ENCODE measurements around the gene RPS26.
"Not testable (repeated sequence)": the region's sequence is repeated elsewhere in the genome, so short reads cannot be mapped to it uniquely, and the experiment has no call there.

The RPS26 gene

DNA sequence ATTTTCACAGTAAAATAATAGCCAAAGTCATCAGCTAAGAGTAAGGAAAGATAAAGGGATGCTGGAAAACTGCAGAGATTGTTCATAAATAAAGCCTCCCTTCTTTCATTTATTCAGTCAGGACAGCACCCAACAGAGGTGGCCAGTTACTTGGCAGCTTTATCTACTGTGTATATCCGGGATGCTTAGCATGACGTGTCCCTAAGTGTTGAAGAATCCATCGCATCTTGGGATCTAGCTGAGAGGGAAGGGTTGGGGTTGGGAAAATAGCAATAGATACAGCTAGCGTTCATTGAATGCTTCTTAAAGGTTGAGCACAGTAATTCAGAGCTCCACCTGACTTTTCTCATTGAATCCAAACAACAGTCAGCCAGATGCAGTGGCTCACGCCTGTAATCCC is 32.7 kb downstream of the RPS26 start:
- no peak for DNase-seq (ENCODE audit: low read depth in 2 of 2, low spot score in 1 of 2)

DNA sequence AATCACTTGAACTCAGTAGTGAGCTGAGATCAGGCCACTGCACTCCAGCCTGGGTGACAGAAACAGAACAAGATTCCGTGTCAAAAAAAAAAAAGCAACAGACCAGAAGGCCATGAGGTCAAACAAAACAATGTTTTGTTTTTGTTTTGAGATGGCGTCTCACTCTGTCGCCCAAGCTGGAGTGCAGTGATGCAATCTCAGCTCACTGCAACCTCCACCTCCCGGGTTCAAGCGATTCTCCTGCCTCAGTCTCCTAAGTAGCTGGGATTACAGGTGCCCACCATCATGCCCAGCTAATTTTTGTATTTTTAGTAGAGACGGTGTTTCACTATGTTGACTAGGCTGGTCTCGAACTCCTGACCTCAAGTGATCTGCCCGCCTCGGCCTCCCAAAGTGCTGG is 36.2 kb downstream of the RPS26 start:
- DNase-seq (ENCODE audit: low read depth in 2 of 2, low spot score in 1 of 2), result not testable (repeated sequence)

DNA sequence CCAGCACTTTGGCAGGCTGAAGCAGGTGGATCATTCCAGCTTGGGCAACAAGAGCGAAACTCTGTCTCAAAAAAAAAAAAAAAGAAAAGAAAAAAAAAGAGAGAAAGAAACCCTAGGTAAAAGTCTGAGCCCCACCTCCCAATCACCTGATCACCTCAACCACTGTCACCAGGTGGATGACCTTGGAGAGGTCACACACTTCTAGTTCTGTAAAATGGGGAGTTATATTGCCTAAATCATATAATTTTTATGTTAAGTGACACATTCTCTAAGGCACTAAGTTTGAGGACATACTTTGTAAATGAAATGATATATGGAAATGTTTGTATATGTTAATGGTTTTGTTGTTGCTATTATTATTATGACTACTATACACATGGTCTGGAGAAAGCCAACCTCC is 36.7 kb downstream of the RPS26 start:
- DNase-seq (ENCODE audit: low read depth in 2 of 2, low spot score in 1 of 2), result no peak

DNA sequence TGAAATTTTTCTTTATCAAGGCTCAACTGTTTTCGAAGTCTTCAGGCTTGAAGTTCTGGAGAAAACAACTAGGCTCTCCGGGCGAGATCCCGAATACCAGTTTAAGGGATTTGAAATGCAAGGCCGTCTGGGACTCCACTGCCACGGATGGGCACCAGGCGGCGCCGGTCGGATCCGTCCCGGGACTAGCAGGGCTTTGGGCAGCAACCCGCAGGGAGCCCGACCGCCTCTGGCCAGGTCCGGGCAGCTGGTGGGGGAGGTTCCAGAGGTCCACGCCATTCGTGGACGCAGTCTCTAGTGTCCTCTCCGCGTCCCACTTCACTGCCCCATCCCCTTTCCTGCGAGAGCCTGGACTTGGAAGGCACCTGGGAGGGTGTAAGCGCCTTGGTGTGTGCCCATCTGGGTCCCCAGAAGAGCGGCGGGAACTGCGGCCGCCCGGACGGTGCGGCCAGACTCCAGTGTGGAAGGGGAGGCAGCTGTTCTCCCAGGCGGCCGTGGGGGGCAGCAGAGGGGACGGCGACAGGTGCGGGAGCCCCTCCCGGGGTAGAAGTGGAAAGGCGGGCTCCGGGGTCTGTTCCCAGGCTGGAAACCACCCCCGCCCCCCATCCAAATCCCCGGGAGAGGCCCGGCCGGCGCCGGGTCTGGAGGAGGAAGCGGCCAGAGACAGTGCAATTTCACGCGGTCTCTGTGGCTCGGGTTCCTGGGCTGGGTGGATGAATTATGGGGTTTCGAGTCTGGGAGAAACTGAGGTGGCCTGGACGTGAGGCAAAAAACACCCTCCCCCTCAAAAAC is 37.4 kb downstream of the RPS26 start:
- DNase-seq (ENCODE audit: low read depth in 2 of 2, low spot score in 1 of 2), result peak in 1 of 2 donors; percentile 27

DNA sequence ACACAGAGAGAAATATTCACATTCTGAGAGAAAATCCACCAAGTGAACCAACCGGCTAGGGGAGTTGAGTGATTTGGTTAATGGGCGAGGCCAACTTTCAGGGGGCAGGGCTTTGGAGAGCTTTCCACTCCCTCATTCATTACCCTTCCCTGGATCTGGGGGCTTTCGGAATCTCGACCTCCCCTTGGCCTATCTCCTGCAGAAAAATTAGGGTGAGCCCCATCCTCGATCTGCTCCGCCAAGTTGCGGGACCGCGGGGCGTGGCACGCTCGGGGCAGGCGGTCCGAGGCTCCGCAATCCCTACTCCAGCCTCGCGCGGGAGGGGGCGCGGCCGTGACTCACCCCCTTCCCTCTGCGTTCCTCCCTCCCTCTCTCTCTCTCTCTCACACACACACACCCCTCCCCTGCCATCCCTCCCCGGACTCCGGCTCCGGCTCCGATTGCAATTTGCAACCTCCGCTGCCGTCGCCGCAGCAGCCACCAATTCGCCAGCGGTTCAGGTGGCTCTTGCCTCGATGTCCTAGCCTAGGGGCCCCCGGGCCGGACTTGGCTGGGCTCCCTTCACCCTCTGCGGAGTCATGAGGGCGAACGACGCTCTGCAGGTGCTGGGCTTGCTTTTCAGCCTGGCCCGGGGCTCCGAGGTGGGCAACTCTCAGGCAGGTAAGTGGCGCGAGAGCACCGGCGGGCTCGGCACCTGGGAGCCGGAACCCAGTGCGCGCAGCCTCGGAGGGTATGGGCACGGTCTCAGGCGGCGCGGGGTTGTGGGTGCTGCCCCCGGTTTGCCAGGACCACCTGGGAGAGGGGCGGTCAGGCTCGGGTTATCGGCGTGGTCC is 38.2 kb downstream of the RPS26 start, which contains the start of gene ERBB3:
Gene ERBB3 (plus strand): TSS at position 443 of the 833 bp plus-strand sequence. CDS start 136 bp downstream, at position 579.
- peak; percentile 35 to 44 for DNase-seq (ENCODE audit: low read depth in 2 of 2, low spot score in 1 of 2)

DNA sequence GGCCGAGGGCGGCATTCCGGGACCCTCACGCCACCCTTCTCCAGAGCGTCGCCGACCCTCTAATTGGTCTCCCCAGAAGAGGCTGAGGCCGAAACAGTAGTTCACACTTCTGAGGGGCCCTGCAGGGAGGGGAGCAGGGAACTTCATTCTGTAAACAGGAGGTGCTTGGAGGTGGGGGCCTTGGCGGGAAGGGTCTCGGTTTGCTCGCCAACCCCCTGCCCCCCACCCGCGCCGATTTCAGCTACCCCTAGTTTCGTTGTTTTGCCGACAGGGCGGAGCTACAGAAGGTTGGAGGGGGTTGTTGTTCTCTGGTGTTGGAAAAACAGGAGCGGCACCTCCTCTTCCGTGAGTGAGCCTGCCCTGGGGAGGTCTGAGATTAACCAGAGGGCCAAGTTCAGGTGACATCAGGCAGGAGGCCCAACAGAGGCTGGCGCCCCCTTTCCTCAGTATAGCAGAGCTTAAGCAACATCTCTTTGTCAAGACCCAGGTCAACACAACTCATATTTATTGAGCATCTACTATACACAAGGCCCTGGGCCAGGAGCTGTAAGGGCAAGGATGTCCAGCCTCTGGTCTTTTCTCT is 38.9 kb downstream of the RPS26 start:
- DNase-seq (ENCODE audit: low read depth in 2 of 2, low spot score in 1 of 2), result no peak

DNA sequence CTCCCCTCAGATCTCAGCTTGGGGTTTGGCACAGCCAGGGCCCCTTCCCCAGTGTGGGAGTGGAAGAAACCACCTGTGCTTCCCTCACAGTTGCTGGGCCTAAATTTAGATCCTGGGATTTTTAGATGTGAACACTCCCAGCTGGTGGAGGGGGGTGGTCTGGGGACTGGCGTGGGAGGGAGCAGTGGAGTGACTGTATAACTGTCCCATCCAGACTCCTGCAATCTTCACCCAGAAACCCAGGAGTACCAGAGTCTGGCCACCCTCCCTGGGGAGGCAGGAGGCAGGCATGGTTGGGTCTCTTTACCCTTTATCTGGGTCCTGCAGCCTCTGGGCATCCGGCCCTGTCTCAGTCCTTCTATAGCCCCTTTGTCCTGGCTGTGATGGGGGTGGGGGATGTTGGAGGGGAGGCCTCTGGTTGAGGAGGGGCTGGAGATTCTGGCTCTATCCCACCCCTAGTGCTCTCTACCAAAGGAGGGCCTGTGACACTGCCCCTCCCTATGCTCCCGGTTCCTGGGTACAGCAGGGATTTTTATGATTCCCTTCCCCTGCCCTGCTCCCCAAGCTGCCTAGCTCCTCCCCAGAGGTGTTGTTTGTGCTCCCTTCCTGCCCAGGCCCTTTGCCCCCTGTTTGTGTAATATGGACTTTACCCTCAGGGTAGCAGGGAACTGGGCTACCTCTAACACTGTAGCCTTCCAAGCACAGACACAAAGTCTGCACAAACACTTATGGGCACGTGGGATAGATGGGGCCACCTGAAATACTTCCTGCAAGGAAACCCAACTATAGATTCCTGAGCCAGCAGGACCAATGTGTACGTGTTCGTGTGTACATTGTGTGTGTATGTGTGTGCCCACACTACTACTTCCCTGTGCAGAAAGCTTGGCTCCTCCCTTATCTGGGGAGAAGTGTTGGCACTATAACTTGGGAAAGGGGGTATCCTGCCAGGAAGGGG is 40.0 kb downstream of the RPS26 start:
- no peak for DNase-seq (ENCODE audit: low read depth in 2 of 2, low spot score in 1 of 2)

DNA sequence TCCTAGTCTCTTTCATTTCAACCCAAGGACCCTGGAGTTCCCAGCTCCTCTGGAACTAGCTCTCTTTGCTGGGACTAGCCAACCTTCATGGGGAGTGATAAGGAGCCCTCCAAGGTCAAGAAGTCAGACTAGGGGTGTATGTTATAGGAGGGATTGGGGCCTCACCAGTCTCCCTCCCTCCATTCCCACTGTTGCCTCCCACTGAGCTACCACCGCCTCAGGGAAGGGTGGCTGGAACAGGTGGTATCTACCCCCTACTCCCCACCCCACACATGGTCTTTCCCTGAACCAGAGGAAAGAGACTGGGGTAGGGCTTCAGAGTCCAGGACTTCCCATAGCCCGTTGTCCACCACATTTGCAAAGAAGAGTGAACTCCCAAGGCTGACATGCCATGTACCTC is 40.7 kb downstream of the RPS26 start:
- DNase-seq (ENCODE audit: low read depth in 2 of 2, low spot score in 1 of 2), result no peak

DNA sequence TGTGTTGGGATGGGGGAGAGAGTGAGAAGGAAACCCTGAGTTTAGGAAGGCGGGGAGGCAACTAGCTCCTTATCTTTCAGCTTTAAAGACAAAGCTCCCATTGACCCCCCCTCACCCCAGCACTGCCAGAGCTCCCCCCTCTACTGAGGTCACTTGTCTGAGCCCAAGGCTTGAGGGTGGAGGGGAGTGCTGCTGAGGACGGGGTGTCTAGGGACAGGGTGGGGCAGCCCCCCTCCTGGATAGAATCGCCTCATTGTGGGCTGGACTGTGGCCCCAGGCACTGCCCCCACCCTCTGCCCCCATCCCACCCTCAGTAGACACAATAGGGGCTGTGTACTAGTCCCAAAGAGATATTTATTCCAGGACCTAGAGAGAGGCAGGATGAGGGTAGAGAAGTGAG is 41.2 kb downstream of the RPS26 start:
- no peak for DNase-seq (ENCODE audit: low read depth in 2 of 2, low spot score in 1 of 2)

DNA sequence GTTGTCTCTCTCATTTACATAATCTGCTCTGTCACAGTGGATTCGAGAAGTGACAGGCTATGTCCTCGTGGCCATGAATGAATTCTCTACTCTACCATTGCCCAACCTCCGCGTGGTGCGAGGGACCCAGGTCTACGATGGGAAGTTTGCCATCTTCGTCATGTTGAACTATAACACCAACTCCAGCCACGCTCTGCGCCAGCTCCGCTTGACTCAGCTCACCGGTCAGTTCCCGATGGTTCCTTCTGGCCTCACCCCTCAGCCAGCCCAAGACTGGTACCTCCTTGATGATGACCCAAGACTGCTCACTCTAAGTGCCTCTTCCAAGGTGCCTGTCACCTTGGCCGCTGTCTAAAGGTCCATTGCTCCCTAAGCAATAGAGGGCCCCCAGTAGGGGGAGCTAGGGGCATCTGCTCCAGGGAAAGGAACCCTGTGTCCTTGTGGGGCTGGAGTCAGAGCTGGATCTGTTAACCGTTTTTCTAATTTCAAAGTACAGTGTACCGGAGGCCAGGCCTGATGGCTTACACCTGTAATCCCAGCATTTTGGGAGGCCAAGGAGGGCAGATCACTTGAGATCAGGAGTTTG is 43.3 kb downstream of the RPS26 start:
- no peak for DNase-seq (ENCODE audit: low read depth in 2 of 2, low spot score in 1 of 2)

DNA sequence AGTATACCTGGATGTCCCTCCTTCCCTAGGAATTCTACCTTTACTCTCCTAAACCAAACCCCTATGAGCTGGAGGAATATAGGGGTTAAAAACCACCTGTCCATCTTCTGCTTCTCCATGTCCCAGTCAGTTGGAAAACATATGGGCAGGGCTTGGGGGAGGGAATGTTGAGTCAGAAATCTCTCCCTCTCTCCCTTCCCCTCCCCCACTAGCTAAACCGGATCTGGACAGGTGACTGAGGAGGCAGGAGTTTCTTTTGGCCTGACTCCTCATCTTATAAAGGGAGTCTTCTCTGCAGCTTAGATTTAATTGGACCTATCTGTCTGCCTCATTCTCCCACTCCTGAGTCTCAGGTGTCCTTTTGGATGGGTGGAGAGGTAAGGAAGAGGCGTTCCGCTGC is 44.4 kb downstream of the RPS26 start:
- no peak for DNase-seq (ENCODE audit: low read depth in 2 of 2, low spot score in 1 of 2)

DNA sequence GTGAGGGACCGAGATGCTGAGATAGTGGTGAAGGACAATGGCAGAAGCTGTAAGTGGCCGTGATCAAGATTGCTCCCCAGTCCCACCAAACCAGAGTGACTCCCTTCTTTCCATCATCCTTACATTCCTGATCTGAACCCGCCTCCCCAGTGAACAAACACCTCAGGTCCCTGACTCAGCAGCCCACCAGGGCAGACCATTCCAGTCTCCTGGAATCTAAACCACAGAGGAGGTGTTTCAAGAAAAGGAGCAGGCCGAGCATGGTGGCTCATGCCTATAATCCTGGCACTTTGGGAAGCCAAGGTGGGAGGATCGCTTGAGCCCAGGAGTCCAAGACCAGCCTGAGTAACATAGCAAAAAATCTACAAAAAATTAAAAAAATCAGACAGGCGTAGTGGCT is 44.9 kb downstream of the RPS26 start:
- DNase-seq (ENCODE audit: low read depth in 2 of 2, low spot score in 1 of 2), result no peak

DNA sequence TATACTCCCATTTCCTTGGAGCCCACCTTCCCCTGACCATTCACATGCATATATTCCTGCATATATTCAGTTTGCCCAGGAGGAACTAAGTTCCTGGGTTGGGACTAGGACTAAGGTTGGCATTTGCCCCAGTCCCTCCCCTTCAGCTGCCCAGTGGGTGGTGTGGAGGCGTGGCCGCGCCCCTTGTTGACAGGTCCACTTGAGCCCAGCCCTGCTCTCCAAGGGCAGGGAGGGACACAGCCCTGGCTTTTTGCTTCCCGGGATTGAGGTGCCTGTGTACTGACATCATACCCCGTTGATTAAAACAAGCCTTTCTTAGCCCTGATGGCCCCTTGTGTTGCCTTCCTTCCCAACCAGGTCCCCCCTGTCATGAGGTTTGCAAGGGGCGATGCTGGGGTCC is 45.5 kb downstream of the RPS26 start:
- no peak for DNase-seq (ENCODE audit: low read depth in 2 of 2, low spot score in 1 of 2)
